Subcutaneous abdominal adipose tissue (tissue), 5 donors: Measurements from ENCODE around the gene FOXK1.
A peak's percentile ranks its signal among the peaks of the same experiment; 100 is the strongest.

Experiments
- H3K27ac ChIP-seq: one replicate; pipeline ENCODE4 v1.7.0; 2013; ENCODE audit warnings: low read depth, mild to moderate bottlenecking, inconsistent platforms, low read length, moderate library complexity
- H3K27me3 ChIP-seq, 5 donors: one replicate each; pipeline ENCODE4 v1.7.0; 2013; ENCODE audit warnings: low read length in 5 of 5, inconsistent platforms in 1 of 5; ENCODE audit not compliant: control insufficient read depth in 5 of 5, insufficient read depth in 4 of 5
- H3K36me3 ChIP-seq, 5 donors: one replicate each; pipeline ENCODE4 v1.7.0; 2013; ENCODE audit warnings: low read length in 5 of 5; ENCODE audit not compliant: control insufficient read depth in 5 of 5, insufficient read depth in 5 of 5
- H3K4me1 ChIP-seq, 5 donors: one replicate each; pipeline ENCODE4 v1.7.0; 2013; ENCODE audit warnings: low read length in 5 of 5, mild to moderate bottlenecking in 3 of 5, moderate library complexity in 1 of 5; ENCODE audit not compliant: control insufficient read depth in 5 of 5, insufficient read depth in 5 of 5
- H3K4me3 ChIP-seq, 5 donors: one replicate each; pipeline ENCODE4 v1.7.0; 2013; ENCODE audit warnings: low read length in 5 of 5, low read depth in 1 of 5
- H3K9ac ChIP-seq, 5 donors: one replicate each; pipeline ENCODE4 v1.7.0; 2013; ENCODE audit warnings: low read length in 5 of 5, mild to moderate bottlenecking in 4 of 5, moderate library complexity in 3 of 5
- H3K9me3 ChIP-seq, 5 donors: one replicate each; pipeline ENCODE4 v1.7.0; 2013; ENCODE audit warnings: low read length in 5 of 5; ENCODE audit not compliant: control insufficient read depth in 5 of 5
- donor health status: healthy.
- donor health status: healthy.
- donor health status: healthy.
- donor health status: healthy.
- donor health status: healthy.

Gene FOXK1

GRCh38 chr7:4803397-4804241, 121.5 kb downstream of the FOXK1 start:
- no peak overlapping the region for H3K9ac ChIP-seq
- H3K4me1 ChIP-seq = peaks cover 0 to 7% (median 5%) of the 10 kb centered on the region in 5 donors
- no peaks in the 10 kb centered on the region for H3K27me3 ChIP-seq
- no peaks in the 10 kb centered on the region for H3K9me3 ChIP-seq
- H3K4me3 ChIP-seq = no peak overlapping the region
- no peaks in the 10 kb centered on the region for H3K36me3 ChIP-seq
- no peak overlapping the region for H3K27ac ChIP-seq

- H3K27me3 ChIP-seq = peaks cover 0 to 2% (median 0%) of the 10 kb centered on the region in 5 donors
- H3K27ac ChIP-seq = no peak overlapping the region
- H3K36me3 ChIP-seq = peaks cover 0 to 2% (median 0%) of the 10 kb centered on the region in 5 donors
- H3K4me3 ChIP-seq = no peak overlapping the region
- H3K4me1 ChIP-seq = peaks cover 0 to 4% (median 0%) of the 10 kb centered on the region in 5 donors
- H3K9me3 ChIP-seq = no peaks in the 10 kb centered on the region
- no peak overlapping the region for H3K9ac ChIP-seq
Observed at GRCh38 chr7:4805110-4805983, 123.3 kb downstream of the FOXK1 start.

- Histone ChIP-seq H3K9me3 (no peaks in the 10 kb centered on the region), H3K27me3 (peaks cover 0 to 2% (median 0%) of the 10 kb centered on the region in 5 donors), H3K4me1 (peaks cover 0 to 4% (median 0%) of the 10 kb centered on the region in 5 donors), H3K36me3 (peaks cover 0 to 5% (median 0%) of the 10 kb centered on the region in 5 donors), H3K9ac (no peak overlapping the region), H3K27ac (no peak overlapping the region), H3K4me3 (no peak overlapping the region)
Observed at GRCh38 chr7:4805984-4806300, 123.8 kb downstream of the FOXK1 start.

GRCh38 chr7:4806983-4807597, 125.0 kb downstream of the FOXK1 start:
- Histone ChIP-seq H3K27ac (no peak overlapping the region), H3K36me3 (peaks cover 0 to 5% (median 0%) of the 10 kb centered on the region in 5 donors), H3K4me1 (peaks cover 0 to 4% (median 0%) of the 10 kb centered on the region in 5 donors), H3K27me3 (peaks cover 0 to 2% (median 0%) of the 10 kb centered on the region in 5 donors), H3K9me3 (no peaks in the 10 kb centered on the region), H3K4me3 (no peak overlapping the region), H3K9ac (no peak overlapping the region)

- Histone ChIP-seq H3K4me3 (no peak overlapping the region), H3K9ac (no peak overlapping the region), H3K27me3 (peaks cover 0 to 2% (median 0%) of the 10 kb centered on the region in 5 donors), H3K36me3 (peaks cover 0 to 5% (median 0%) of the 10 kb centered on the region in 5 donors), H3K27ac (no peak overlapping the region), H3K9me3 (peaks cover 0 to under 1% (median 0%) of the 10 kb centered on the region in 5 donors), H3K4me1 (peaks cover 0 to 4% (median 0%) of the 10 kb centered on the region in 5 donors)
Observed at GRCh38 chr7:4807598-4808016, 125.5 kb downstream of the FOXK1 start.

GRCh38 chr7:4808026-4808425, 125.9 kb downstream of the FOXK1 start:
- H3K4me1 ChIP-seq = peaks cover 0 to 4% (median 0%) of the 10 kb centered on the region in 5 donors
- H3K4me3 ChIP-seq = no peak overlapping the region
- peaks cover 0 to 5% (median 0%) of the 10 kb centered on the region in 5 donors for H3K36me3 ChIP-seq
- peaks cover 0 to 3% (median 0%) of the 10 kb centered on the region in 5 donors for H3K9me3 ChIP-seq
- no peak overlapping the region for H3K9ac ChIP-seq
- no peak overlapping the region for H3K27ac ChIP-seq
- H3K27me3 ChIP-seq = peaks cover 0 to 2% (median 0%) of the 10 kb centered on the region in 5 donors

DNA sequence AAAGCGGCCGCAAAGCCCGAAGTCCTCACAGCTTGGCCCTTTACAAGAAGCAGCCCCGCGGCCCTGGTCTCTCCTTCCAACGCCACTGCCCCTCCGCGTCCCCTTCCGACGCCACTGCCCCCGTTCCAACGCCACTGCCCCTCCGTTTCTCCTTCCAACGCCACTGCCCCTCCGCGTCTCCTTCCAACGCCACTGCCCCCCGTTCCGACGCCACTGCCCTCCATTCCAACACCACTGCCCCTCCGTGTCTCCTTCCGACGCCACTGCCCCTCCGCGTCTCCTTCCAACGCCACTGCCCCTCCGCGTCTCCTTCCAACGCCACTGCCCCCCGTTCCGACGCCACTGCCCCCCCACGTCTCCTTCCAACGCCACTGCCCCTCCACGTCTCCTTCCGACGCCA, 126.5 kb downstream of the FOXK1 start:
- peaks cover 0 to 4% (median 0%) of the 10 kb centered on the region in 5 donors for H3K9me3 ChIP-seq
- peaks cover 0 to 4% (median 0%) of the 10 kb centered on the region in 5 donors for H3K4me1 ChIP-seq
- H3K27me3 ChIP-seq = peaks cover 0 to 2% (median 0%) of the 10 kb centered on the region in 5 donors
- no peak overlapping the region for H3K27ac ChIP-seq
- H3K9ac ChIP-seq = no peak overlapping the region
- no peak overlapping the region for H3K4me3 ChIP-seq
- peaks cover 0 to 5% (median 0%) of the 10 kb centered on the region in 5 donors for H3K36me3 ChIP-seq

DNA sequence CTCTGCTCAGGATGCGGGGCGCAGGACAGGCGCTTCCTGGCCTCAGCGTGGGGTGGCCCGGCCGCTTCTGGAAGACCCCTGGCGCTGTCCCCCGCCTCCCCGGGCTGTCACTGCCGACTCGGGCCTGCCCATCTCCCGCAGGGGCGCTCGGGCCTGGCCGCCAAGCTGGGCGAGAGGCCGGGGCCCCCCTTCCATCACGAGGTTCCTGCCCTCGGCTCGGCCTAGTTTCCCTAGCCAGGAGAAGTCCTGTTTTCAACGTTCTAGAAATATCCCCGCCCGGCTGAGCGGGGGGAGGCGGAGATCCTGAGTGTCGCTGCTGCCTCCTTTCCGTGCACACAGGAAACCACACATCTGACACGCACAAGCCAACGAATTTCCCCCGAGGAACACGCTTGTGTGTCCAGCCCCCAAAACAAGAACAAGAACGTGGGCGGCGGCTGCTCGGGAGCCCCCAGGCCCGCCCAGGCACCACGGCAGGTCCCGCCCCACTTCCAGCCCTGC, 127.0 kb downstream of the FOXK1 start:
- peaks cover 0 to 4% (median 0%) of the 10 kb centered on the region in 5 donors for H3K4me1 ChIP-seq
- peak overlapping the region in 2 of 5 donors; percentile 26 to 50 for H3K4me3 ChIP-seq
- no peak overlapping the region for H3K27ac ChIP-seq
- peak overlapping the region in 1 of 5 donors; percentile 11 for H3K9ac ChIP-seq
- H3K9me3 ChIP-seq = peaks cover 0 to 4% (median 0%) of the 10 kb centered on the region in 5 donors
- peaks cover 0 to 2% (median 0%) of the 10 kb centered on the region in 5 donors for H3K27me3 ChIP-seq
- H3K36me3 ChIP-seq = peaks cover 0 to 5% (median 0%) of the 10 kb centered on the region in 5 donors

DNA sequence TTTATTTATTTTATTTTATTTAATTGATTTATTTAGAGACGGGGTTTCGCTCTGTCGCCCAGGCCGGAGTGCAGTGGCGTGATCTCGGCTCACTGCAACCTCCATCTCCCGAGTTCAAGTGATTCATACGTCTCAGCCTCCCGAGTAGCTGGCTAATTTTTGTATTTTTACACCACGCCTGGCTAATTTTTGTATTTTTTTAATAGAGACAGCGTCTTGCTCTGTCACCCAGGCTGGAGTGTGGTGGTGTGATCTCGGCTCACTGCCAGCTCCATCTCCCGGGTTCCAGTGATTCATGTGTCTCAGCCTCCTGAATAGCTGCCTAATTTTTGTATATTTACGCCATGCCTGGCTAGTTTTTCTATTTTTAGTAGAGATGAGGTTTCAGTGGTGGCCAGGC, 127.6 kb downstream of the FOXK1 start:
- Histone ChIP-seq H3K27ac (no peak overlapping the region), H3K4me3 (no peak overlapping the region), H3K9me3 (peaks cover 0 to 4% (median 0%) of the 10 kb centered on the region in 5 donors)

More for the DNA sequence above, 127.6 kb downstream of the FOXK1 start:
- Histone ChIP-seq H3K9ac (no peak overlapping the region), H3K27me3 (peaks cover 0 to 2% (median 0%) of the 10 kb centered on the region in 5 donors), H3K36me3 (peaks cover 0 to 5% (median 0%) of the 10 kb centered on the region in 5 donors), H3K4me1 (peaks cover 0 to 4% (median 0%) of the 10 kb centered on the region in 5 donors)
